Stomach smooth muscle (tissue), 2 donors: Measurements from ENCODE around the gene TAS1R3.

Experiments used
- H3K27ac ChIP-seq: one replicate; pipeline ENCODE4 v1.7.0; 2013; ENCODE audit warnings: mild to moderate bottlenecking, low read length, inconsistent platforms
- H3K27me3 ChIP-seq, 2 donors: one replicate each; pipeline ENCODE4 v1.7.0; 2013; ENCODE audit warnings: low read length in 2 of 2; ENCODE audit not compliant: insufficient read depth in 2 of 2, control insufficient read depth in 1 of 2
- H3K36me3 ChIP-seq, 2 donors: one replicate each; pipeline ENCODE4 v1.7.0; 2013; ENCODE audit warnings: low read length in 2 of 2; ENCODE audit not compliant: control insufficient read depth in 2 of 2, insufficient read depth in 2 of 2
- H3K4me1 ChIP-seq: one replicate; pipeline ENCODE4 v1.7.0; 2013; ENCODE audit warnings: low read length; ENCODE audit not compliant: control insufficient read depth, insufficient read depth
- H3K4me3 ChIP-seq, 2 donors: one replicate each; pipeline ENCODE4 v1.7.0; 2013; ENCODE audit warnings: low read length in 2 of 2
- H3K9ac ChIP-seq, 2 donors: one replicate each; pipeline ENCODE4 v1.7.0; 2013; ENCODE audit warnings: low read length in 2 of 2, mild to moderate bottlenecking in 1 of 2
- H3K9me3 ChIP-seq, 2 donors: one replicate each; pipeline ENCODE4 v1.7.0; 2013; ENCODE audit warnings: low read length in 2 of 2; ENCODE audit not compliant: control insufficient read depth in 2 of 2
- donor health status: healthy.
- donor health status: Pancreatic carcinoma.

TAS1R3 gene

GRCh38 chr1:1287288-1288110, 43.6 kb upstream of the TAS1R3 start:
- Histone ChIP-seq H3K27me3 (peaks cover 13 to 17% of the 10 kb centered on the region in 2 donors), H3K9me3 (no peaks in the 10 kb centered on the region), H3K4me1 (peaks cover 9% of the 10 kb centered on the region), H3K36me3 (no peaks in the 10 kb centered on the region), H3K4me3 (no peak overlapping the region), H3K9ac (no peak overlapping the region), H3K27ac (no peak overlapping the region)

- Histone ChIP-seq H3K9me3 (no peaks in the 10 kb centered on the region), H3K4me3 (no peak overlapping the region), H3K27me3 (peaks cover 13 to 14% of the 10 kb centered on the region in 2 donors), H3K9ac (no peak overlapping the region), H3K36me3 (peaks cover under 1 to 2% of the 10 kb centered on the region in 2 donors), H3K4me1 (peaks cover 9% of the 10 kb centered on the region), H3K27ac (no peak overlapping the region)
Measured at GRCh38 chr1:1290238-1290731, 40.8 kb upstream of the TAS1R3 start.

GRCh38 chr1:1291023-1291528, 40.0 kb upstream of the TAS1R3 start:
- H3K27ac ChIP-seq: no peak overlapping the region
- no peak overlapping the region for H3K4me3 ChIP-seq
- no peaks in the 10 kb centered on the region for H3K9me3 ChIP-seq
- H3K27me3 ChIP-seq: peaks cover 9 to 13% of the 10 kb centered on the region in 2 donors
- no peak overlapping the region for H3K9ac ChIP-seq
- peaks cover 9% of the 10 kb centered on the region for H3K4me1 ChIP-seq
- peaks cover 3 to 6% of the 10 kb centered on the region in 2 donors for H3K36me3 ChIP-seq

- H3K27me3 ChIP-seq: peaks cover 6 to 9% of the 10 kb centered on the region in 2 donors
- H3K27ac ChIP-seq: no peak overlapping the region
- H3K9ac ChIP-seq: no peak overlapping the region
- H3K4me1 ChIP-seq: peaks cover 9% of the 10 kb centered on the region
- peaks cover 5 to 6% of the 10 kb centered on the region in 2 donors for H3K36me3 ChIP-seq
- H3K4me3 ChIP-seq: no peak overlapping the region
- H3K9me3 ChIP-seq: no peaks in the 10 kb centered on the region
Measured at GRCh38 chr1:1291548-1292441, 39.3 kb upstream of the TAS1R3 start.

GRCh38 chr1:1292442-1292779, 38.7 kb upstream of the TAS1R3 start:
- Histone ChIP-seq H3K4me3 (no peak overlapping the region), H3K27ac (no peak overlapping the region), H3K36me3 (peaks cover 6 to 7% of the 10 kb centered on the region in 2 donors), H3K4me1 (peaks cover 9% of the 10 kb centered on the region), H3K27me3 (peaks cover 3% of the 10 kb centered on the region in 2 donors), H3K9me3 (no peaks in the 10 kb centered on the region), H3K9ac (no peak overlapping the region)

- Histone ChIP-seq H3K4me1 (peaks cover 9% of the 10 kb centered on the region), H3K9me3 (no peaks in the 10 kb centered on the region), H3K27me3 (no peaks in the 10 kb centered on the region), H3K36me3 (peaks cover 6 to 7% of the 10 kb centered on the region in 2 donors), H3K27ac (no peak overlapping the region), H3K9ac (no peak overlapping the region), H3K4me3 (no peak overlapping the region)
Measured at GRCh38 chr1:1292851-1293250, 38.2 kb upstream of the TAS1R3 start.

GRCh38 chr1:1293263-1294249, 37.5 kb upstream of the TAS1R3 start:
- peaks cover 6 to 7% of the 10 kb centered on the region in 2 donors for H3K36me3 ChIP-seq
- H3K4me3 ChIP-seq: no peak overlapping the region
- peaks cover 9% of the 10 kb centered on the region for H3K4me1 ChIP-seq
- no peak overlapping the region for H3K27ac ChIP-seq
- H3K9ac ChIP-seq: no peak overlapping the region
- no peaks in the 10 kb centered on the region for H3K9me3 ChIP-seq
- no peaks in the 10 kb centered on the region for H3K27me3 ChIP-seq

- Histone ChIP-seq H3K9ac (no peak overlapping the region), H3K4me3 (no peak overlapping the region), H3K27me3 (no peaks in the 10 kb centered on the region), H3K4me1 (peaks cover 13% of the 10 kb centered on the region), H3K27ac (no peak overlapping the region), H3K36me3 (peaks cover 6 to 7% of the 10 kb centered on the region in 2 donors), H3K9me3 (no peaks in the 10 kb centered on the region)
Measured at GRCh38 chr1:1294250-1294890, 36.7 kb upstream of the TAS1R3 start.

- H3K36me3 ChIP-seq: peaks cover 6 to 7% of the 10 kb centered on the region in 2 donors
- H3K9ac ChIP-seq: no peak overlapping the region
- no peak overlapping the region for H3K27ac ChIP-seq
- H3K4me3 ChIP-seq: no peak overlapping the region
- peaks cover 13% of the 10 kb centered on the region for H3K4me1 ChIP-seq
- no peaks in the 10 kb centered on the region for H3K9me3 ChIP-seq
- no peaks in the 10 kb centered on the region for H3K27me3 ChIP-seq
Measured at GRCh38 chr1:1295154-1295923, 35.7 kb upstream of the TAS1R3 start.
